GM23338 (cell line): Measurements from ENCODE around the gene CDCA7L. TPM values are rescaled to one million over a fixed set of nuclear protein-coding genes. Genes with fewer than 3 reads are reported as not detected.

Experiments
- ATAC-seq: fragments of 200-7000 bp; cut with Tn5 transposase; 3 replicates; pipeline ENCODE4 v1.9.1; 2020
- DNase-seq: peaks from one replicate; pipeline ENCODE4 v3.0.0-alpha.2; 2015; ENCODE audit warnings: low spot score
- H2AFZ ChIP-seq: fragments of 200-600 bp; sonication (generic); 2 replicates; pipeline ENCODE4 v1.8.0; 2016; ENCODE audit warnings: antibody characterized with exemption, mild to moderate bottlenecking, moderate library complexity
- H3F3A ChIP-seq: fragments of 200-600 bp; sonication (generic); replicated peaks from 2 replicates; pipeline ENCODE4 v1.8.0; 2017; ENCODE audit warnings: antibody characterized with exemption, mixed run types, low read depth
- H3K27ac ChIP-seq: fragments of 200-600 bp; sonication (generic); 2 replicates; pipeline ENCODE4 v1.6.1; 2016; ENCODE audit warnings: low read depth
- H3K27me3 ChIP-seq: fragments of 200-600 bp; sonication (generic); 2 replicates; pipeline ENCODE4 v1.8.0; 2016; ENCODE audit warnings: mild to moderate bottlenecking, mixed run types, moderate library complexity; ENCODE audit not compliant: insufficient read depth
- H3K36me3 ChIP-seq: fragments of 200-600 bp; sonication (generic); 2 replicates; pipeline ENCODE4 v1.8.0; 2016; ENCODE audit warnings: mild to moderate bottlenecking; ENCODE audit not compliant: insufficient read depth
- H3K4me1 ChIP-seq: fragments of 200-600 bp; sonication (generic); 2 replicates; pipeline ENCODE4 v1.8.0; 2016; ENCODE audit warnings: mild to moderate bottlenecking, moderate library complexity; ENCODE audit not compliant: insufficient read depth
- H3K4me2 ChIP-seq: fragments of 200-600 bp; sonication (generic); 2 replicates; pipeline ENCODE4 v1.7.1; 2017; ENCODE audit warnings: mixed run types
- H3K4me3 ChIP-seq: fragments of 200-600 bp; sonication (generic); 2 replicates; pipeline ENCODE4 v1.6.1; 2016; ENCODE audit warnings: mixed run types
- H3K79me2 ChIP-seq: fragments of 200-600 bp; sonication (generic); replicated peaks from 2 replicates; pipeline ENCODE4 v1.8.0; 2017; ENCODE audit warnings: mild to moderate bottlenecking; ENCODE audit not compliant: insufficient read depth
- H3K9me2 ChIP-seq: fragments of 200-600 bp; sonication (generic); 2 replicates; pipeline ENCODE4 v1.8.0; 2017; ENCODE audit not compliant: insufficient read depth
- H4K20me1 ChIP-seq: fragments of 200-600 bp; sonication (generic); replicated peaks from 2 replicates; pipeline ENCODE4 v1.8.0; 2017; ENCODE audit warnings: mild to moderate bottlenecking; ENCODE audit not compliant: insufficient read depth
- H3K27ac Mint-ChIP-seq: 2 replicates; pipeline ENCODE4 v1.8.0; 2020; ENCODE audit warnings: inconsistent platforms, mild to moderate bottlenecking, moderate library complexity, mixed read lengths
- H3K27me3 Mint-ChIP-seq: 3 replicates; pipeline ENCODE4 v1.8.0; 2022; ENCODE audit warnings: low read depth, mild to moderate bottlenecking, moderate library complexity, mixed read lengths, inconsistent platforms; ENCODE audit not compliant: insufficient read depth, poor library complexity
- H3K36me3 Mint-ChIP-seq: 3 replicates; pipeline ENCODE4 v1.8.0; 2021; ENCODE audit warnings: low read depth, mild to moderate bottlenecking, inconsistent platforms, moderate library complexity, mixed read lengths
- H3K4me1 Mint-ChIP-seq: 3 replicates; pipeline ENCODE4 v1.8.0; 2020; ENCODE audit warnings: mild to moderate bottlenecking, inconsistent platforms, mixed read lengths
- H3K4me3 Mint-ChIP-seq: 3 replicates; pipeline ENCODE4 v1.8.0; 2021; ENCODE audit warnings: moderate library complexity, mild to moderate bottlenecking, inconsistent platforms, mixed read lengths
- H3K9me3 Mint-ChIP-seq: 3 replicates; pipeline ENCODE4 v1.8.0; 2020; ENCODE audit warnings: moderate library complexity, mild to moderate bottlenecking, inconsistent platforms, mixed read lengths
- CTCF ChIP-seq, 2 experiments: fragments of 200-600 bp in 1 of 2; sonication (generic) in 1 of 2; conservative IDR thresholded peaks; 2 replicates each; pipeline versions ENCODE4 v1.5.1 to v1.6.1; 2016 to 2017; ENCODE audit warnings: antibody characterized with exemption in 2 of 2, low read depth in 2 of 2, mild to moderate bottlenecking in 2 of 2, moderate library complexity in 1 of 2
- ETS1 ChIP-seq: IDR thresholded peaks from 2 replicates; pipeline ENCODE4 v1.6.1; 2016; ENCODE audit warnings: antibody characterized with exemption
- EZH2 ChIP-seq: fragments of 200-600 bp; sonication (generic); IDR thresholded peaks from one replicate; pipeline ENCODE4 v1.8.0; 2017; ENCODE audit warnings: antibody characterized with exemption, mild to moderate bottlenecking, low read depth; ENCODE audit not compliant: unreplicated experiment
- EZH2phosphoT487 ChIP-seq: fragments of 200-600 bp; sonication (generic); IDR thresholded peaks from one replicate; pipeline ENCODE4 v1.8.1; 2018; ENCODE audit warnings: antibody characterized with exemption; ENCODE audit not compliant: unreplicated experiment
- JUNB ChIP-seq: IDR thresholded peaks from one replicate; pipeline ENCODE4 v1.6.1; 2016; ENCODE audit warnings: antibody characterized with exemption; ENCODE audit not compliant: unreplicated experiment
- NANOG ChIP-seq: IDR thresholded peaks from 2 replicates; pipeline ENCODE4 v1.6.1; 2016; ENCODE audit warnings: antibody characterized with exemption, borderline replicate concordance
- STAT1 ChIP-seq: IDR thresholded peaks from one replicate; pipeline ENCODE4 v1.6.1; 2016; ENCODE audit warnings: antibody characterized with exemption; ENCODE audit not compliant: unreplicated experiment
- ZNF114 ChIP-seq: fragments of 250-450 bp; sonication (Bioruptor Pico); IDR thresholded peaks from 2 replicates; pipeline ENCODE4 v1.5.0; 2020; ENCODE audit warnings: mild to moderate bottlenecking, moderate library complexity
- ZNF462 ChIP-seq: fragments of 250-450 bp; sonication (Bioruptor Pico); IDR thresholded peaks from 2 replicates; pipeline ENCODE4 v1.5.0; 2020; ENCODE audit warnings: mild to moderate bottlenecking, moderate library complexity
- polyA plus RNA-seq: library from polyadenylated mRNA; unstranded; fragments of >200 nt; fragmentation: Nextera tagmentation; extraction: Ambion mirVana; gene quantifications from 2 replicates; pipeline ENCODE4 v1.2.1, GENCODE V29; 2016
- total RNA-seq: library from RNA; depleted of rRNA; stranded (reverse); fragments of >200 nt; shearing (Covaris generic); gene quantifications from 2 replicates; pipeline ENCODE4 v1.2.3, GENCODE V29; 2014

The CDCA7L gene
- total and polyA plus RNA-seq, 2 experiments from 2014 or later = 174 to 187 TPM

- TF ChIP-seq ZNF462 (CRISPR knock-in tag) (no peak), NANOG (no peak), ZNF114 (CRISPR knock-in tag) (no peak), EZH2 (no peak), STAT1 (no peak), CTCF (conservative IDR thresholded peaks at IDR 0.05; ENCODE audit: low read depth in 2 of 2) (no peak)
These were observed 8.1 kb upstream of the CDCA7L start (continued) for GRCh38 chr7:21953781-21954180.

GRCh38 chr7:21948887-21949540 lies 3.3 kb upstream of the CDCA7L start:
- Histone ChIP-seq H3K27me3 (no peaks in the 10 kb centered on the region), H3K4me3 (no peak overlapping the region), H3K36me3 (no peaks in the 10 kb centered on the region), H3K27ac (no peak overlapping the region), H4K20me1 (peaks cover under 1% of the 10 kb centered on the region; the same call in 1 of the 2 replicates), H3F3A (no peaks in the 10 kb centered on the region), H3K4me2 (no peak overlapping the region), H3K9me2 (no peaks in the 10 kb centered on the region), H3K4me1 (peaks cover 8% of the 10 kb centered on the region), H3K79me2 (peaks cover 11% of the 10 kb centered on the region), H2AFZ (peak overlapping the region; percentile 19; the same call in 1 of the 2 replicates)
- ATAC-seq (no peak), DNase-seq (no peak)
- Mint-ChIP-seq H3K36me3 (no peaks in the 10 kb centered on the region), H3K27ac (no peak overlapping the region), H3K4me3 (no peak overlapping the region), H3K4me1 (peaks cover 14% of the 10 kb centered on the region), H3K9me3 (no peaks in the 10 kb centered on the region), H3K27me3 (peaks cover 2% of the 10 kb centered on the region)
- TF ChIP-seq EZH2phosphoT487 (no peak), JUNB (no peak), ETS1 (no peak)
